Right renal cortex interstitium (tissue), 3 donors: ENCODE measurements around the gene RNASE11. TPM values are rescaled to one million over a fixed set of nuclear protein-coding genes. Genes with fewer than 3 reads are reported as not detected.
"Not testable (repeated sequence)": the region's sequence is repeated elsewhere in the genome, so short reads cannot be mapped to it uniquely, and the experiment has no call there.

Experiments
- DNase-seq, 3 donors: peaks; one replicate each; pipeline ENCODE4 v3.0.0-alpha.2; 2013; ENCODE audit warnings: low read depth in 3 of 3, low spot score in 2 of 3
- polyA plus RNA-seq, 3 donors: library from polyadenylated mRNA; unstranded; fragments of 120-200 nt; gene quantifications; one replicate each; pipeline ENCODE4 v1.2.1, GENCODE V29; 2013; ENCODE audit not compliant: insufficient read length in 3 of 3

RNASE11 gene
- polyA plus RNA-seq, 3 donors = not detected

DNA sequence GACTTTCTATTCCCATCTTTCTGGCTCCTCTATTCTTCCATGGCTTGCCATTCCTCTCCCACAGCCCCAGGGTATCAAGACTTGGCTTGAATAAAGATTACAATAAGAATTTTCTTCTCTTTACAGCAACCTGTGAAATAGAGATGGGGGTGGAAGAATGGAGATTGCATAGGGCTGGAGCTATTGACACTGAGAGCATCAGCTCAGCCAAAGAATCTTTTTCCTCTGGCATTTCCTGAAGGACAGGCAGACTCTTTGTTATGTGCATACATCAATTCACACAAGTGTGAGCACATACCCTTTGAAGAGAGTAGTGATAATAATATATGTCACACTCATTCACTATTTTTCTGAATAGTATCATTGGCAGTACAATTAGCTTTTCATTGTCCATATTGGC, 4.7 kb downstream of the RNASE11 start:
- no peak for DNase-seq

DNA sequence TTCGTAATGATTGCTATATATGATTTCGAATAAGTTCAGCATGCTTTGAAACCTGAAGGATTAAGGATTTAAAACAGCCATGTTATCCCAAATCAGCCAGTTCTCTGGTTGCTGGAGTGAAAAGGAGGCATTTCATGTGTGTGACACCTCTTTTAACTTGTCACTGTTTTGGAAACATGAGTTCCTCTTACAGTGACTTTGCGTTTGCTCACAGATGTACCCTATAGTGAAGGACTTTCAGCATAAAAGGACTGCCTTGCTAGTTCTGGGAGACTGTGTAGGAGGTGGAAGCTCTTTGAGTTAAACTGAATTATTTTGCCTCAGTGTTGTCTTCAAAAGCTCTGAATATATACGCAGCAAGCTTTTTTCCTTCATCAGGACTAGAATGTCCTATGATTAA, 7.6 kb downstream of the RNASE11 start:
- DNase-seq = no peak

DNA sequence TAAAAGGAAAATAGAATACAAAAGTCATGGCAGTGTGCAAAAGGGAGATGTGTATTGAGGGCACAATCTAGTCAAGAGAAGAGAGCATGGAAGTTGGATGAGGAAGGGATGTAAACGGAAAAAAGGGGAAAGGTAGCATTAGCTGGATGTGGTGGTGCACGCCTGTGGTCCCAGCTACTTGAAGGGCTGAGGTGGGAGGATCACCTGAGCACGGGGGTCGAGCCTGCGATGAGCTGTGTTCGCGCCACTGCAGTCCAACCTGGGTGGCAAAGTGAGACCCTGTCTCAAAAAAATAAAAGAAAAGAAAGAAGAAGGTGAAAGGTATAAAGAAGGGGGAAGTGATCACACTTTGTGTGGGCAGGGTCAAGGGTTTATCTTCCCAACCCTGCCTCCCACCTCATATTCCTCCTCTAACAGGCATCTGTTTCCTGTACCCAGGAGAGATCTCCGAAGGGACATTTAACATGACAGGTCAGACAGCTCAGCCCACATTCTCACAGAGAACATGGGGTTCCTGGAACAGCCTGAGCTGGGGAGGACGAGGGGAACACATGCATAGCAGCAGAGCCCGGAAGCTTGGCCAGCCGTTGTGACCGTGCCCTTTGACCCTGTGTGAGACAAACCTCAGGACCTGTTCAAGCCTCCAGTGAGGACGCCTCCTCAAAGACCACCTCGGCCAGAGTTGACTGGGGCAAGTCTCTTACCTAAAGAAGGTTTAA, 8.9 kb downstream of the RNASE11 start:
- no peak for DNase-seq

DNA sequence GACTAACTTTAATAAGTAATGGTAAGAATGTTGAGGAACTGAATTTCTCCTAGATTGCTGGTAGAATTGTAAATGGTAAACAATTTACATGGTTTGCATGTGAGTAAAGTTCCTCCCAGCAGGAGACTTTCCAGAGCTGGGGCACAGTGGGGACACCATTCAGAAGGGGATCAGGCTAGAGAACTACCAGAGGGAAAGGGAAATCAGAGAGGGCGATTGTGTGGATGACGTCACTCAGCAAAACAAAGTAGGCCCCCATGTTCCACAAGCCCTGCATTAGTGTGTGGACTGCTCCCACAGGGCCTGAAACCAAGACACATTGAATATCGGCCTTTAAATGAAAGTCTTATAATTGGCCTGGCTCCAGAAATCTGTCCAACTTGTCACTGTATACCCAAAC, 9.5 kb downstream of the RNASE11 start:
- DNase-seq = no peak

DNA sequence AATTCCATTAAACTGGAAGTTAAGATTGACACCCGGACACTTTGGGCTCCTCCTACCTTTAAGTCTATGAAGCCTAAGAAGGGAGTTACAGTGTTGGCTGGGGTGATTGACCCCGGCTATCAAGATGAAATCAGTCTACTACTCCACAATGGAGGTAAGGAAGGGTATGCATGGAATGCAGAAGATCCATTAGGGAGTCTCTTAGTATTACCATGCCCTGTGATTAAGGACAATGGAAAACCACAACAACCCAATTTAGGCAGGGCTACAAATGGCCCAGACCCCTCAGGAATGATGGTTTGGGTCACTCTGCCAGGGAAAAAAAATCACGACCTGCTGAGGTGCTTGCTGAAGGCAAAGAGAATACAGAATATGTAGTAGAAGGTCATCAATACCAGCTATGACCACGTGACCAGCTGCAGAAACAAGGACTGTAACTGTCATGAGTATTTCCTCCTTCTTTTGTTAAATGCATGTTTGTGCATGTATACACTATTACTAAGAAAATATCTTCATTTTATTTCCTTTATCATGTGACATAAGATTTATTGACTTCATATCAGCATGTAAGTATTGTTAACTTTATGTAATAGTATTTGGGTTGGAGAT, 15.3 kb downstream of the RNASE11 start:
- not testable (repeated sequence) for DNase-seq

DNA sequence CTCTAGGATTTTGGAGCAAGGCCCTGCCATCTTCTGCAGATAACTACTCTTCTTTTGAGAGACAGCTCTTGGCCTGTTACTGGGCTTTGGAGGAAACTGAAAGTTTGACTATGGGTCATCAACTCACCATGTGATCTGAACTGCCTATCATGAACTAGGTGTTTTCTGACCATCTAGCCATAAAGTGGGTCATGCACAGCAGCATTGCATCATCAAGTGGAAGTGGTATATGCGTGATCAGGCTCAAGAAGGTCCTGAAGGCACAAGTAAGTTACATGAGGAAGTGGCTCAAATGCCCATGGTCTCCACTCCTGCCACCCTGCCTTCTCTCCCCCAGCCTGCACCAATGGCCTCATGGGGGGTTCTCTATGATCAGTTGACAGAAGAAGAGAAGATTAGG, 17.1 kb downstream of the RNASE11 start:
- not testable (repeated sequence) for DNase-seq

DNA sequence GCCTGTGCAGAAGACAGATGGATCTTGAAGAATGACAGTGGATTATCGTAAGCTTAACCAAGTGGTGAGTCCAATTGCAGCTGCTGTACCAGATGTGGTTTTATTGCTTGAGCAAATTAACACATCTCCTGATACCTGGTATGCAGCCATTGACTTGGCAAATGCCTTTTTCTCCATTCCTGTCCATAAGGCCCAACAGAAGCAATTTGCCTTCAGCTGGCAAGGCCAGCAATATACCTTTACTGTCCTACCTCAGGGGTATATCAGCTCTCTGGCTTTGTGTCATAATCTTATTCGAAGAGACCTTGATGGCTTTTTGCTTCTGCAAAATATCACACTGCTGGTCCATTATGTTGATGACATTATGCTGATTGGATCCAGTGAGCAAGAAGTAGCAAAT, 17.9 kb downstream of the RNASE11 start:
- DNase-seq = not testable (repeated sequence)

DNA sequence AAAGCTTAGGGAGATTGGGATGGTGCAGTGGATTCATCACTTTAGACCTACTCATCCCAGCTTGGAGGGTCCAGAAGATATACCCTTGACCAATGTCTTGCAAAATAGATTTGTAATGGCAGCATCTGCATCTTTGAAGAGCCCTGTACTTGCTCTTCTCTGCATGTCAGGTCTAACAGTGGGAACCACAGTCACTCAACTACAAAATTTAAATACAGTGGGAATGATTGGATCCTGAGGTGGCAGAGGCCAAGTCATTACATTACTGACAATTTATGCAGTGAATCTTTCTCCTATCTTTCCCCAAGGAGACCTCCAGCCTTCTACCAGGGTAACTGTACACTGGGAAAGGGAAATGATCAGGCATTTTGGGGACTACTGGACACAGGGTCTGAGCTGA, 18.7 kb downstream of the RNASE11 start:
- no peak for DNase-seq

DNA sequence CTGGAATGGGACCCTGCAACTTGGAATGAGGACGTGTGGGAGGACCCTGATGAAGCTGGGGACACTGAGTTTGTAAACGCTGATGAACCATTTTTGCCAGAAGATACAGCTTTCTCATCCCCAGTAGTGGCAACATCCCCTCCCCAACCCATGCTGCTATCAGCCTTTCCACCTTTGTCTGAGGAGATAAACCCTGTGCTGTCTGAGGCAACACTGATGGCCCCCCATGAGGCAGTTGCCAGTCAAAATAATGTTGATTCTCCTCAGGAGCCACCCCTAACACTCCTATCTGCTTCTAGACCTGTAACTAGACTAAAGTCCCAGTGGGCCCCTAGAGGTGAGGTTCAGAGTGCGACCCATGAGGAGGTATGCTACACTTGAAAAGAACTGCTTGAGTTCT, 19.4 kb downstream of the RNASE11 start:
- no peak for DNase-seq

DNA sequence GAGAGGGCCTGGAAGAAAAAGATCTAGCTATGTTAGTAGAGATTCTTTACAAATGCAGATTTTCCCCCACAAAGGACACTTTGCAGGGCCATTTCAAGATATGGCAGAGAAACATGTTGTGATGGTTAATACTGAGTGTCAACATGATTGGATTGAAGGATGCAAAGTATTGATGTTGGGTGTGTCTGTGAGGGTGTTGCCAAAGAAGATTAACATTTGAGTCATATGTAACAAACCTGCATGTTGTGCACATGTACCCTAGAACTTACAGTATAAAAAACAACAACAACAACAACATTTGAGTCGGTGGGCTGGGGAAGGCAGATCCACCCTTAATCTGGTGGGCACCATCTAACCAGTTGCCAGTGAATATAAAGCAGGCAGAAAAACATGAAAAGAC, 20.6 kb downstream of the RNASE11 start:
- DNase-seq = not testable (repeated sequence)

DNA sequence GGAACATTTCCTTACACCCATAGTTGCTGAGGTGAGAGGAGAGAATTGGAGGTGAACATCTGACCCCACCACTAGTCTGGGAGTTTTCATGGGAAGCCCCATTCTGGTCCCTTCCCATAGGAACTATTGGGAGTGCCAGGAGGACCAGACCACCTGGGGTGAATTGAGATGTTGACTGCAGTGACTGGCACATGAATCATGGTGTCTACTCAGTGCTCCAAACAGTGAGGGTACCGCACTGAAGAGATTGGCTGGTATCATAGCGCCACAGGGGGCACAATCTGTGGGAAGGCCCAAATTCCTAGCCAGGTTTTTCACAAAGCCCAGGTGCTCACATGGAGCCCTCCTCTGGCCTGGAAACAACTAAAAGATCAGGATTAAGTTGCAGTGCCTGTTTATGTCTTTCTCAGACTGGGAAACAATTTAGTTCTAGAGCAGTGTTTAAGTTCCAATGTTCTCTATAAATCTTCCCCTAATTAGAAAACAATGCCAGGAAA, 23.3 kb downstream of the RNASE11 start:
- no peak for DNase-seq

DNA sequence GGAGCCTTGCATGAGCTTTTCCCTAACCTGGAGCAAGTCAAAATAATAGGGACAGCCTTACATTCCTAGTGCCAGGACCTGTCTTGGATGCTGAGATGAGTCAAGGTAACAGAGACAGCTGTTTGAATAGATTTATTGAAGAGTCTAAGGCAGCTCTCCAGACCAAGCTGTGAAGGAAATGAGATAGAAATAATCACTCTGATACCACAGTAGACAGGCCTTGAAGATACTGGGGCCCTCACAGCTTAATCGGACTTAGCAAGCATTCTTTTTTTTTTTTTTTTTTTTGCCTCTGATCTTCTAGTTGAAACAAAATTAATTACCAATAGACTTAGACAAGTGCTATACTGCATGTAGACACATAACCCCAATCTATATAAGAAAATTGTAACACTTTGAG, 23.8 kb downstream of the RNASE11 start:
- no peak for DNase-seq

DNA sequence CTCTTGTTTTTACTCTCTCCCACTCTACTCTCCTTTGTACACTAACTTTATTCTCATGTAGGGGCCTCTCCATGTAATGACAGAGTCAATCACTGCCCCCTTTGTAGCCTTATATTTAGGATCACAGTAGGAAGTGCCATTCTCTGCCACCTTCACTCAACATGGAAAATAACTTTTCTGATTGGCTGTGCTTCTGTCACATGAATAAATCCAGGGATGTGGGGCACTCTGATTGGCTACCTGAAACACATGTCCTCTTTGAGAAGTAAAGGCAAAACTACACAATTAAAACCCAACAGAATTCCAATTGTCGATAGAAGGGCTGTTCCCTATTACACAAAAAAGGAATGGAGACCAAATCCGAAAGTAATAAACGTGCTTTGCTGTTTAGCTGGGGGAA, 26.8 kb downstream of the RNASE11 start, which contains the start of gene RNASE9:
Gene RNASE9, minus strand, starts transcription at position 87 of the 400 bp plus-strand sequence.
- DNase-seq = no peak

DNA sequence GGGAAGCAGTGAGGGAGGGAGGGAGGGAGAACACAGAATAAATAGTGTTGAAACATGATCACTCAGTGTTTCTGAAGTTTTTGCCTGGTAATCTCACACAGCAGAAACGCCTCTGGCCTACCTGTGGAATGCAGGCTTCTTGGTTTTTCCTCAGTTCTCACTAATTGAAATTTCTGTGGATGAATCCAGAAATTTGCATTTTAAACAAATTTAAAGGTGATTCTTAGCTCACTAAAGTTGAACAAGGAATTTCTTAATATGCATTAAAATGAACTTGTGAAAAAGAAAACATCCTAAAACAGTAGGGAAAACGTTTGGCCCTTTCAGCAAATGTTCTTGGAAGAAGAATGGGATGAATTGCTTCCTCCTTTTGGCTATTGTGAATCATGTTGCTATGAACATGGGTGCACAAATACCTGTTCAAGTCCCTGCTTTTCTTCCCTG, 28.3 kb downstream of the RNASE11 start:
- no peak for DNase-seq

DNA sequence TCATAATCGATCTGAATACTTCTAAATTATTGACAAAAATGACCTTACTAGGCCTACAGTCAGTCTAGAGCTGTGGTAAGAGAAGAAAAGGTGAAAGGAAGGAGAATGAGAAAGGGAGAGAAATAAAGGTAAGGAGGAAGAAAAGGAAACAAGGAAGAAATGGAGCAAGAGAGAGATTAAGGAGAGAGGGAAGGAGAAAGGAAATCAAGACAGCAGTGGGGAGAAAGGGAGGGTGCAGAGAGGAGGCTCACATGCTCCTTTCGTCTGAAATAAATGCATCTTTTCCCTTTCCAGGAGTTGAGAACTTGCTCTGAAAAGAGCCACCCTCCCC, 30.6 kb downstream of the RNASE11 start:
- DNase-seq = no peak

DNA sequence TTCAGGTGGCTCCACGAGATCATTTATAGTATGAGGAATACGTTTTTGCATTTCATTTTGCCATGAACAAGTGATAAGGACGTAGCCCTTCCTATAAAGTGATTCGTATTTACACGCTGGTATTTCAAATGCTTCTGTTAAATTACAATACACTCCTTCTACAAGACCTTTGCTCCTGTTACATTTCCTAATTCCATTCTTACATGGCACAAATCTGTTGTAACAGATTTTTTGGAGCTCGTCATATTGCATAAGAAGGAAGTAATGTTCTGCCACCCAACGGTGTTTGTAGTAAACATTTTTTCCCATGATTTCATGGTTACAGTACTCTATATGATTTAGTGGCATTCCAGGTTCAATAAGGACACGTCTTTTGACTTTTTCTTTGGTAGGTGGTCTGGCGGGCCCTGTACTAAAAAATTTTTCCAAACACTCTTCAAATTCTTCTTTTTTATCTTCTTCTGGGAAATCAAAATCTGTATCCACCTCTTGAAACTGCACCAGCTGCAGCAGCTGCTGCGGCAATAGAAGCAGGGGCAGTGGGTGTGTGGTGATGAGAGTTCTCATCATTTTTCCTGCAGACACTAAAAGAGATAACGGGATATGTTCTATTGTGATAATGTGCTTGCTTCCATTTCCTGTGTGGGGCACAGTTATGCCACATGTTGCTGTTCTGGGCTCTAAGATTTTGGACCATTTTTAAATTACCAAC, 31.1 kb downstream of the RNASE11 start:
- no peak for DNase-seq

DNA sequence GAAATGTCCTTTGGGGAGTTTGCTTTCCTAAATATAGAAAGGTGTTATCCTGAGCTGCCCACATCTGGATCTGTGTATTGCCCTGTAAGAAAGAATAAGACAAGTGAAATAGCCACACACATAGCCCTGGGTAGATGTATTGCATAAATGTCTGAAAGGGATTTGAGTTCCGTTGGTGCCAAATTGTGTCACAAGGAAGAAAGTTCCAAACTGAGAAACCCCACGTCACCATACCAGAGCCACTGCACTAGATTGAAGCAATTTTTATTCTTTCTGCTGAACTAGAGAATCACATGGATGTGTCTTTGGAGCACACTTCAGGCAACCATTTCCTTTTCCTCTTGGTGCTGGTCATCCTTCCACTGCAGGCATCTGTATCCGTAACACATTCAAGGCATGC, 32.0 kb downstream of the RNASE11 start:
- DNase-seq = no peak

DNA sequence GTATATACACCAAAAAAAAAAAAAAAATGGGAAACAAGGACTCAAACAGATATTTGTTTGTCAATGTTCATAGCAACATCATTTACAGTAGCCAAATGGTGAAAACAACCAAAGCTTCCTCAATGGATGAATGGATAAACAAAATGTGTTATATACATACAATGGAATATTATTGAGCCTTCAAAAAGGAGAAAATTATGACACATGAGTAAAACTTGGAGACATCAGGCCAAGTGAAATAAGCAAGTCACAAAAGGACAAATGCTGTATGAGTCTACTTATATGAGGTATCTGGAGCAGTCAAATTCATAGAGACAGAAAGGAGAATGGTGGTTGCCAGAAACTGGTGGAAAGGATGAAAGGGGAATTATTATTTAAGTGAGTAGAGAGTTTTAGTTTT, 34.8 kb downstream of the RNASE11 start:
- DNase-seq = no peak

DNA sequence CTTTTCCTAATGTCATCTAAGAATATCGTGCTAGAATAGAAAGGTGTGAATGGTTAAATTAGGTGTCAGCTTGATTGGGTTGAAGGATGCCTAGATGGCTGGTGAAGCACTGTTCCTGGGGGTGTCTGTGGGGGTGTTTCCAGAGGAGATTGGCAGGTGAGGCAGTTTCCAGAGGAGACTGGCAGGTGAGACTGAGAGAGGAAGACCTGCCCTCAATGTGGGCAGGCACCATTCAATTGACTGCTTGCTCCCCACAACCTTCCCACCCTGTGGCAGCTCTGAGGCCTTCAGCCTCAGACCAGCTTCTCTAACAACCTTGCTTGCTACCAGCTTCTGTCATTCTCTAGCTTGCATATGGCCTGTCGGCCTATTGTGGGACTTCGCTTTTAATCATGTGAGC, 36.2 kb downstream of the RNASE11 start:
- no peak for DNase-seq

DNA sequence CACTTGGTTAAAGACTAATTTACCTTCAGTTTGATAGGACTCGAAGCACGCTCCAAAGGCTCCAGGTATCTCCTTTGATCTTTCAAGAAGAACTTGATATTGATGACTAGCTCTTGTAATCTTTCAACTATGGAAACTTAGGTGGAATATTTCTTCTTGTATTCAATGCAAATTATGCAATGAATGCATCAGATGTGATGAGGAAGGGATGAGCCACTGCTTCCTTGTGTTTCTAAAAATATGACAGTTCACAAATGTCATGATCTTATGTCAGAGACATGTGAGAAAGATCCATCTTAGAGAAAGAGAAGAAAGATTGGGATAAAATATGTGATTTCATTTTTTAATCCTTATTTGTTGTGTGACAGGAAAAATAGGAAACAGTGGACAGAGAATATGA, 36.9 kb downstream of the RNASE11 start:
- no peak for DNase-seq

DNA sequence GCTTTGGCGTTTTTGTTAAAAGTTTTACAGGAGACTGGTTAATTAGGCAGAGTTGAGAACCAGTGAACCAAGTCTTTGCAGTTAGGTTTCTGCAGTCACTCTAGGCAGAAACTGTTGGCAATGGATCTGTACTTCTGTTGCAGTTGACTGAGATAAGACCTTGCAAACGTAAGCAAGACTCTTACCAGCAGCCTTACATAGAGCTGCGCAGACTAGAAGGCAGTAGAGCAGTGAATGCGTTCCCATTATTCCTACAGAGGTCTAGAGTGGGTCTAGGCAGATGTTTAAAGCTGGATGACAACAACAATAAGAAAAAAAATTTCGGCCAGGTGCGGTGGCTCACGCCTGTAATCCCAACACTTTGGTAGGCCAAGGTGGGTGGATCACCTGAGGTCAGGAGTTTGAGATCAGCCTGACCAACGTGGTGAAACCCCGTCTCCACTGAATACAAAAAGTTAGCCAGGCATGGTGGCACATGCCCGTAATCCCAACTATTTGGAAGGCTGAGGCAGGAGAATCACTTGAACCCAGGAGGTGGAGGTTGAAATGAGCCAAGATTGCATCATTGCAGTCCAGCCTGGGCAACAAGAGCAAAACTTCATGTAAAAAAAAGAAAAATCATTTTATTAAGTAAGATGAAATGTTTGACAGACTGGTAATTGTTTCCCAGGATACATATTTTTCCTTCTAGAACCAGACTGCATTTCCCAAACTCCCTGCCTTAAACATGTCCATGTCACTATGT, 39.2 kb downstream of the RNASE11 start:
- DNase-seq = no peak
